K562 (cell line): Measurements from ENCODE around the gene NXT1. TPM values are rescaled to one million over a fixed set of nuclear protein-coding genes. Genes with fewer than 3 reads are reported as not detected.

Experiments
- ATAC-seq: fragments of 200-7000 bp; cut with Tn5 transposase; 3 replicates; pipeline ENCODE4 v1.9.1; 2020; ENCODE audit warnings: moderate library complexity
- BruUV-seq: library from RNA; stranded (reverse); fragments of 400-500 nt; replicated peaks from 2 replicates; lab custom pipeline; 2021; lab: Mats Ljungman, UMichigan
- CTCF ChIA-PET: fragments of 300-600 bp; formaldehyde crosslinking; extraction: SDS; loops from one replicate; lab custom pipeline; 2021; ENCODE audit warnings: low intra/inter-chr PET ratio; lab: Yijun Ruan, JAX
- POLR2A ChIA-PET: fragments of 300-600, 350-650 bp; sonication (Branson Sonifier 250); formaldehyde crosslinking; extraction: SDS; loops from one replicate; lab custom pipeline; 2021; ENCODE audit warnings: antibody characterized with exemption, inconsistent platforms; lab: Yijun Ruan, JAX
- DNase-seq, 4 experiments: peaks; one replicate each; pipeline versions ENCODE4 v3.0.0 to v3.0.0-alpha.2; 2011 to 2018; ENCODE audit warnings: low spot score in 3 of 4, mixed read lengths in 3 of 4; ENCODE audit errors: extremely low read depth in 1 of 4
- FAIRE-seq: peaks from 2 replicates; lab custom pipeline; 2011; peaks lifted over from hg19 to GRCh38; lab: Jason Lieb, UNC
- H2AFZ ChIP-seq: 2 replicates; pipeline ENCODE4 v1.6.0; 2011; ENCODE audit warnings: low read depth, low read length, control low read depth, inconsistent platforms
- H3K27ac ChIP-seq: fragments of 200-600 bp; 3 replicates; pipeline ENCODE4 v1.8.0; 2011; ENCODE audit warnings: low read depth, mild to moderate bottlenecking, control low read depth, inconsistent platforms, low read length, moderate library complexity, mixed read lengths; ENCODE audit errors: extremely low read depth
- H3K27me3 ChIP-seq, 2 experiments: fragments of 300-600 bp in 1 of 2; 2 replicates in 1 of 2; 3 replicates in 1 of 2; pipeline versions ENCODE4 v1.6.0 to v1.8.0; 2011; ENCODE audit warnings: inconsistent platforms in 2 of 2, low read length in 2 of 2, mild to moderate bottlenecking in 1 of 2, mixed read lengths in 1 of 2, moderate library complexity in 1 of 2; ENCODE audit not compliant: control insufficient read depth in 2 of 2, insufficient read depth in 2 of 2
- H3K36me3 ChIP-seq: fragments of 300-600 bp; 3 replicates; pipeline ENCODE4 v1.8.0; 2011; ENCODE audit warnings: mild to moderate bottlenecking, low read length, inconsistent platforms; ENCODE audit not compliant: control insufficient read depth, insufficient read depth
- H3K4me1 ChIP-seq, 2 experiments: fragments of 200-600 bp in 1 of 2; replicated peaks in 1 of 2; 2 replicates in 1 of 2; 3 replicates in 1 of 2; pipeline versions ENCODE4 v1.5.1 to v1.8.0; 2011; ENCODE audit warnings: inconsistent platforms in 2 of 2, low read length in 2 of 2, mild to moderate bottlenecking in 1 of 2, mixed read lengths in 1 of 2, moderate library complexity in 1 of 2; ENCODE audit not compliant: control insufficient read depth in 2 of 2, insufficient read depth in 2 of 2
- H3K4me2 ChIP-seq: 2 replicates; pipeline ENCODE4 v1.6.1; 2011; ENCODE audit warnings: low read length, control low read depth, inconsistent platforms, mixed read lengths; ENCODE audit not compliant: insufficient read depth
- H3K4me3 ChIP-seq: fragments of 200-600 bp; sonication (generic), shearing (Covaris generic); 2 replicates; pipeline ENCODE4 v1.5.1; 2016; ENCODE audit warnings: control low read depth, inconsistent platforms
- H3K79me2 ChIP-seq: fragments of 200-600 bp; 3 replicates; pipeline ENCODE4 v1.8.0; 2011; ENCODE audit warnings: low read length, inconsistent platforms; ENCODE audit not compliant: control insufficient read depth, insufficient read depth
- H3K9ac ChIP-seq, 2 experiments: 2 replicates each; pipeline versions ENCODE4 v1.6.0 to v1.6.1; 2011; ENCODE audit warnings: low read depth in 2 of 2, low read length in 2 of 2, control low read depth in 1 of 2, inconsistent platforms in 1 of 2, mild to moderate bottlenecking in 1 of 2, mixed read lengths in 1 of 2; ENCODE audit not compliant: insufficient read depth in 1 of 2
- H3K9me1 ChIP-seq: one replicate; pipeline ENCODE4 v1.6.0; 2011; ENCODE audit warnings: inconsistent platforms, mild to moderate bottlenecking, low read length, moderate library complexity; ENCODE audit not compliant: control insufficient read depth, insufficient read depth
- H3K9me3 ChIP-seq: replicated peaks from 2 replicates; pipeline ENCODE4 v1.5.1; 2011; ENCODE audit warnings: low read depth, low read length, inconsistent platforms; ENCODE audit not compliant: control insufficient read depth, insufficient read depth
- H4K20me1 ChIP-seq: replicated peaks from 2 replicates; pipeline ENCODE4 v1.6.1; 2011; ENCODE audit warnings: low read length, inconsistent platforms, mixed read lengths; ENCODE audit not compliant: control insufficient read depth, insufficient read depth
- BDP1 ChIP-seq: IDR thresholded peaks from 3 replicates; pipeline ENCODE4 v1.6.1; 2011; ENCODE audit not compliant: insufficient read length, insufficient read depth
- BRCA1 ChIP-seq, 2 experiments: fragments of 450-650 bp in 1 of 2; sonication (generic) in 1 of 2; formaldehyde crosslinking in 1 of 2; IDR thresholded peaks; 2 replicates each; pipeline versions ENCODE4 v1.5.0 to v1.6.1; 2017 to 2020; ENCODE audit warnings: mild to moderate bottlenecking in 1 of 2, missing genetic modification reagents in 1 of 2
- CBFA2T2 ChIP-seq: fragments of 450-650 bp; conservative IDR thresholded peaks from 2 replicates; pipeline ENCODE4 v1.6.1; 2017; ENCODE audit warnings: mild to moderate bottlenecking
- ETV1 ChIP-seq: fragments of 450-650 bp; conservative IDR thresholded peaks from 2 replicates; pipeline ENCODE4 v1.6.1; 2016; ENCODE audit warnings: missing genetic modification characterization, control low read depth, low read depth, missing compliant biosample characterization
- HOXB6 ChIP-seq: fragments of 250-450 bp; sonication (Bioruptor Pico); IDR thresholded peaks from 2 replicates; pipeline ENCODE4 v1.5.1; 2022; ENCODE audit warnings: mild to moderate bottlenecking, borderline replicate concordance
- MECOM ChIP-seq: fragments of 250-450 bp; sonication (Bioruptor Pico); IDR thresholded peaks from 2 replicates; pipeline ENCODE4 v1.8.0; 2022; ENCODE audit warnings: inconsistent platforms
- MTA3 ChIP-seq: fragments of 450-650 bp; formaldehyde crosslinking; IDR thresholded peaks from 2 replicates; pipeline ENCODE4 v1.6.1; 2017; ENCODE audit warnings: mild to moderate bottlenecking, borderline replicate concordance
- NR2C1 ChIP-seq, 2 experiments: fragments of 450-650 bp; IDR thresholded peaks; 2 replicates each; pipeline ENCODE4 v1.6.1; 2017; ENCODE audit warnings: mild to moderate bottlenecking in 2 of 2, antibody characterized with exemption in 1 of 2, inconsistent platforms in 1 of 2, missing compliant biosample characterization in 1 of 2, missing genetic modification characterization in 1 of 2
- PTBP1 ChIP-seq: fragments of 200-400 bp; formaldehyde crosslinking; IDR thresholded peaks from 2 replicates; pipeline ENCODE4 v1.6.1; 2017; ENCODE audit warnings: low read depth, low read length
- SIN3B ChIP-seq: fragments of 450-650 bp; IDR thresholded peaks from 2 replicates; pipeline ENCODE4 v1.6.1; 2017; ENCODE audit warnings: low read depth, mild to moderate bottlenecking, moderate library complexity
- ZC3H4 ChIP-seq: sonication (generic); formaldehyde crosslinking; IDR thresholded peaks from 2 replicates; pipeline ENCODE4 v1.9.0; 2021; ENCODE audit warnings: missing genetic modification reagents, borderline replicate concordance
- ZNF121 ChIP-seq: sonication (generic); formaldehyde crosslinking; conservative IDR thresholded peaks from 2 replicates; pipeline ENCODE4 v1.8.0; 2022; ENCODE audit warnings: missing genetic modification reagents
- ZNF263 ChIP-seq: sonication (generic); formaldehyde crosslinking; IDR thresholded peaks from 2 replicates; pipeline ENCODE4 v1.8.0; 2022; ENCODE audit warnings: mild to moderate bottlenecking, missing genetic modification reagents, borderline replicate concordance
- ZNF324 ChIP-seq: fragments of 250-450 bp; sonication (Bioruptor Pico); IDR thresholded peaks from 2 replicates; pipeline ENCODE4 v1.4.0; 2020; ENCODE audit warnings: mild to moderate bottlenecking
- ZNF57 ChIP-seq: fragments of 450-650 bp; formaldehyde crosslinking; IDR thresholded peaks from 2 replicates; pipeline ENCODE4 v1.4.0; 2020; ENCODE audit warnings: mild to moderate bottlenecking, moderate library complexity
- in situ Hi-C: fragments of 300-500 bp; cut with MboI; formaldehyde crosslinking; loops from 4 replicates; pipeline ENCODE4 v1.15.0; 2018; ENCODE audit warnings: inconsistent platforms, mixed read lengths
- intact Hi-C: fragments of 100-400 bp; cut with micrococcal nuclease; formaldehyde crosslinking; loops from 2 replicates; pipeline ENCODE4 v1.14.2; 2022
- polyA plus RNA-seq, 8 experiments: library from polyadenylated mRNA; depleted of rRNA in 4 of 8; stranded (reverse) in 5 of 8; unstranded in 3 of 8; fragments of >200 nt; fragmentation: Nextera tagmentation in 2 of 8; fragmentation: Illumina TruSeq in 1 of 8; extraction: Ambion mirVana in 2 of 8; extraction: Trizol in 1 of 8; gene quantifications; 2 replicates each; pipeline versions ENCODE4 v1.2.1 to v1.2.3, GENCODE V29; 2011 to 2014; ENCODE audit warnings: inconsistent platforms in 1 of 8, missing spikeins in 1 of 8
- total RNA-seq, 7 experiments: library from RNA; depleted of rRNA in 6 of 7; stranded (reverse); fragments of >200 nt in 6 of 7; fragmentation: Illumina TruSeq in 2 of 7; extraction: Trizol in 2 of 7; gene quantifications; 2 replicates each; pipeline versions ENCODE4 v1.2.1 to v1.2.3, GENCODE V29; 2011 to 2021; ENCODE audit warnings: low replicate concordance in 1 of 7
- TF ChIP-seq, protein P1 (sequence below): sonication (generic); formaldehyde crosslinking; IDR thresholded peaks from 2 replicates; pipeline ENCODE4 v1.8.1; 2023; ENCODE audit warnings: mild to moderate bottlenecking, missing genetic modification reagents
- TF ChIP-seq, protein P2 (sequence below): fragments of 450-650 bp; formaldehyde crosslinking; IDR thresholded peaks from 2 replicates; pipeline ENCODE4 v1.4.0; 2022; ENCODE audit warnings: missing genetic modification characterization
- TF ChIP-seq, protein P3 (sequence below): fragments of 250-450 bp; sonication (Bioruptor Pico); IDR thresholded peaks from 2 replicates; pipeline ENCODE4 v1.5.1; 2021; ENCODE audit warnings: mild to moderate bottlenecking

NXT1 gene
- total and polyA plus RNA-seq, 9 of the 15 experiments (the other 6 are each of a cell fraction or from before 2014, with no cell fraction given) = 7.7 to 50.9 (median 35.6) TPM

- TF ChIP-seq, protein P1, sequence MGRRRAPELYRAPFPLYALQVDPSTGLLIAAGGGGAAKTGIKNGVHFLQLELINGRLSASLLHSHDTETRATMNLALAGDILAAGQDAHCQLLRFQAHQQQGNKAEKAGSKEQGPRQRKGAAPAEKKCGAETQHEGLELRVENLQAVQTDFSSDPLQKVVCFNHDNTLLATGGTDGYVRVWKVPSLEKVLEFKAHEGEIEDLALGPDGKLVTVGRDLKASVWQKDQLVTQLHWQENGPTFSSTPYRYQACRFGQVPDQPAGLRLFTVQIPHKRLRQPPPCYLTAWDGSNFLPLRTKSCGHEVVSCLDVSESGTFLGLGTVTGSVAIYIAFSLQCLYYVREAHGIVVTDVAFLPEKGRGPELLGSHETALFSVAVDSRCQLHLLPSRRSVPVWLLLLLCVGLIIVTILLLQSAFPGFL (CRISPR knock-in tag) = no peak
These were observed 29.2 kb downstream of the NXT1 start (continued) for GRCh38 chr20:23379772-23380171.

DNA sequence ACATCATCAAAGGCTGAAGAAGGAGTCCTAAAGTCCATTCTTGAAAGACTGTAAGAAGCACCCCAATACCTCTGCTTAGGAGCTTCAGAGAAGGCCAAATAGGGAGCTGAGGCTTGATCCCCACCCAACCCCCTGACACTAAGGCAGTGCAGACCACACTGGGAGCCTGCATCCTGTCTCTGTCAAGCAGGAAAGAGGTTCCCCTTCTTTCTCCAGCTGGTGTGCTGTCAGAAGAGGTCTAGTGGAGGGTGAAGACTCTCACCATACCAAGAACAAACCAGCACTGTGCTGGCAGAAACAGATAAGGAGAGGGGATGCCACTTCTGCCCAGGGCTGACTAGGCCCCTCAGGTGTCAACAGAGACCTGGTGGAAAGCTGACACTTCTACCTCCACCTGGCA lies 31.3 kb downstream of the NXT1 start:
- no peak for ATAC-seq
- Histone ChIP-seq H3K27me3 (no peaks in the 10 kb centered on the region), H3K4me2 (no peak overlapping the region), H3K9ac (no peak overlapping the region), H3K4me3 (no peak overlapping the region), H3K79me2 (peaks cover 7% of the 10 kb centered on the region; the same call in 2 of the 3 replicates), H3K9me1 (no peaks in the 10 kb centered on the region), H2AFZ (no peak overlapping the region), H3K27ac (no peak overlapping the region), H3K36me3 (peaks cover 60% of the 10 kb centered on the region; the same call in 2 of the 3 replicates), H3K9me3 (no peaks in the 10 kb centered on the region), H4K20me1 (no peaks in the 10 kb centered on the region), H3K4me1 (0 out of 5 replicates have a peak, but pooled peaks cover 0 to 2% of the 10 kb centered on the region in 2 experiments)
- DNase-seq = no peak
- in situ Hi-C loops (no loop called here), intact Hi-C loops (no loop called here)
- ChIA-PET POLR2A (interaction anchor here (0.6 to 0.8 kb wide), 2 partner anchors 29 to 39 kb away, joined by 3 read pairs; partner anchors contain the start of gene NAPB), CTCF (no interaction called here)
- no peak for FAIRE-seq
- BruUV-seq = no TSS peak
- TF ChIP-seq CBFA2T2 (no peak), BRCA1 (IDR thresholded peaks at IDR 0.05) (no peak), BRCA1 (CRISPR knock-in tag; IDR thresholded peaks at IDR 0.05) (no peak), MTA3 (no peak), ZNF121 (CRISPR knock-in tag) (no peak), HOXB6 (CRISPR knock-in tag) (no peak), MECOM (CRISPR knock-in tag) (no peak), ZC3H4 (CRISPR knock-in tag) (no peak), BDP1 (no peak), ZNF57 (CRISPR knock-in tag) (no peak), ZNF324 (CRISPR knock-in tag) (no peak), ETV1 (tag) (no peak), NR2C1 (IDR thresholded peaks at IDR 0.05) (no peak), NR2C1 (tag; IDR thresholded peaks at IDR 0.05) (no peak), SIN3B (no peak), PTBP1 (no peak), ZNF263 (CRISPR knock-in tag) (no peak)
- TF ChIP-seq, protein P2, sequence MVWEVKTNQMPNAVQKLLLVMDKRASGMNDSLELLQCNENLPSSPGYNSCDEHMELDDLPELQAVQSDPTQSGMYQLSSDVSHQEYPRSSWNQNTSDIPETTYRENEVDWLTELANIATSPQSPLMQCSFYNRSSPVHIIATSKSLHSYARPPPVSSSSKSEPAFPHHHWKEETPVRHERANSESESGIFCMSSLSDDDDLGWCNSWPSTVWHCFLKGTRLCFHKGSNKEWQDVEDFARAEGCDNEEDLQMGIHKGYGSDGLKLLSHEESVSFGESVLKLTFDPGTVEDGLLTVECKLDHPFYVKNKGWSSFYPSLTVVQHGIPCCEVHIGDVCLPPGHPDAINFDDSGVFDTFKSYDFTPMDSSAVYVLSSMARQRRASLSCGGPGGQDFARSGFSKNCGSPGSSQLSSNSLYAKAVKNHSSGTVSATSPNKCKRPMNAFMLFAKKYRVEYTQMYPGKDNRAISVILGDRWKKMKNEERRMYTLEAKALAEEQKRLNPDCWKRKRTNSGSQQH (CRISPR knock-in tag) = no peak
- TF ChIP-seq, protein P3, sequence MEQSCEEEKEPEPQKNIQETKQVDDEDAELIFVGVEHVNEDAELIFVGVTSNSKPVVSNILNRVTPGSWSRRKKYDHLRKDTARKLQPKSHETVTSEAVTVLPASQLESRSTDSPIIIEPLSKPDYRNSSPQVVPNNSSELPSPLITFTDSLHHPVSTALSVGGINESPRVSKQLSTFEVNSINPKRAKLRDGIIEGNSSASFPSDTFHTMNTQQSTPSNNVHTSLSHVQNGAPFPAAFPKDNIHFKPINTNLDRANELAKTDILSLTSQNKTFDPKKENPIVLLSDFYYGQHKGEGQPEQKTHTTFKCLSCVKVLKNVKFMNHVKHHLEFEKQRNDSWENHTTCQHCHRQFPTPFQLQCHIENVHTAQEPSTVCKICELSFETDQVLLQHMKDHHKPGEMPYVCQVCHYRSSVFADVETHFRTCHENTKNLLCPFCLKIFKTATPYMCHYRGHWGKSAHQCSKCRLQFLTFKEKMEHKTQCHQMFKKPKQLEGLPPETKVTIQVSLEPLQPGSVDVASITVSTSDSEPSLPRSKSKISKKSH = no peak
